ENCODE data around the gene ADGRF1.
A peak's percentile ranks its signal among the peaks of the same experiment; 100 is the strongest.

ADGRF1 gene

DNA sequence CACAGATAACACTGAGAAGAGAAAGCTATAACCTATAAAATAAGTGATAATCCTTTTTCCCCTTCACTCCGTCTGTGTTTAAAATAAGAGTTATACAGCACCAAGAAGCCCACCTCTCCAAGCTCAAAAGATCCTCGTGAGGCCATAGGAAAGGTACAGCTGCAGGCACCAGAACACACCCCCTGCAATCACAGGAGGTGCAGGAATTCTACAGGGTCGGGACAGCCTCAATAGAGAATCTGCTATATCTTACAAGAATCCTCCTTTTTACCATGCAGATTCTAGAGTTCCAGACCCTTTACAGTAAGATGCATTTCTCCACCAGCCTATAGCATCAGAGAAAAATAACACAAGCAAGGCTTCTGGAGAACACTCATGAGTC lies 5.0 kb upstream of the ADGRF1 start:
- H2AK5ac ChIP-seq (ENCODE audit: low read length, severe bottlenecking) = peak overlapping the region; percentile 9
- no peak overlapping the region for H2AFZ ChIP-seq (ENCODE audit: low read depth, low read length)
- 78% methylated on average over 3 of the region's 3 CpGs for WGBS
- no peak overlapping the region for H2BK15ac ChIP-seq (ENCODE audit: low read depth, poor library complexity, severe bottlenecking)
- no peak overlapping the region for H3K14ac ChIP-seq (ENCODE audit: low read length in 2 of 2)
- no peaks in the 10 kb centered on the region for H3K36me3 ChIP-seq (ENCODE audit: control insufficient read depth in 1 of 2, insufficient read depth in 2 of 2, low read depth in 1 of 2, low read length in 2 of 2)
- H3K9me3 ChIP-seq (ENCODE audit: control insufficient read depth, low read length) = no peaks in the 10 kb centered on the region
- H3K79me1 ChIP-seq (replicated peaks; ENCODE audit: low read length, poor library complexity, severe bottlenecking) = no peaks in the 10 kb centered on the region
- no peak overlapping the region for H3K4ac ChIP-seq (ENCODE audit: low read depth in 1 of 2, low read length in 2 of 2)
- H2BK120ac ChIP-seq (ENCODE audit: low read depth, low read length) = peak overlapping the region; percentile 56
- H2BK12ac ChIP-seq (ENCODE audit: low read length in 2 of 2) = peak overlapping the region; percentile 6 to 29
- no peak for DNase-seq
- H3K27ac ChIP-seq (ENCODE audit: low read length, poor library complexity, severe bottlenecking) = no peak overlapping the region
- no peak overlapping the region for H4K91ac ChIP-seq (ENCODE audit: low read length)
- no peak overlapping the region for H3K9ac ChIP-seq (ENCODE audit: low read length)
- peaks cover 4% of the 10 kb centered on the region for H3K4me1 ChIP-seq (ENCODE audit: control insufficient read depth, insufficient read depth, low read depth, low read length)
- H3K27me3 ChIP-seq (ENCODE audit: control insufficient read depth in 1 of 2, insufficient read depth in 1 of 2, low read length in 2 of 2) = peaks cover 0 to 8% of the 10 kb centered on the region in 2 experiments
- H2BK5ac ChIP-seq (ENCODE audit: low read depth, low read length, poor library complexity, severe bottlenecking) = no peak overlapping the region
- H3K23ac ChIP-seq (ENCODE audit: low read length in 2 of 2) = no peak overlapping the region
- H3K18ac ChIP-seq (ENCODE audit: low read depth in 1 of 2, low read length in 2 of 2) = peak overlapping the region; percentile 57 to 67
- no peak overlapping the region for H4K8ac ChIP-seq (ENCODE audit: low read length)
- no peak overlapping the region for H3K4me2 ChIP-seq (ENCODE audit: low read length, poor library complexity, severe bottlenecking)
- H3K4me3 ChIP-seq (ENCODE audit: insufficient read depth in 1 of 2, low read depth in 1 of 2, low read length in 2 of 2) = no peak overlapping the region

DNA sequence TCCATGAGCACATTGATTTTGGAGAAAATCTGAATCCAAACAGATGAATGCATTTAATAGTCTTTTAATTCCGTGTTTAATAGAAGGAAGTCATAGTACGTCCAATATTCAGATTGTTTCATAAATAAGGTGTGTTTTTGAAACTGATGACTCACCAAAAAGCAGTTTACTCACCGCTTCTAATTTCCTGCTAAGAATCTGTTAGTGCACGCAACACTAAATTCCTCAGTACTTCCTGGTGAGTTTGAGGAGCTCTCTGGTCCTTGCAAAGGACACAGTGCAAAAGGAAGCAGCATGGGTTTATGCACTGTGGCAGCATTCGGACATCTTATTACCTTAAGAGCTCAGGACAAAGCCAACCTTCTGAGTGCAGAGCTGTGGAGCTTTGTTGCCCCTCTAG lies 2.3 kb upstream of the ADGRF1 start:
- peak overlapping the region in 1 of 2 experiments; percentile 60 for H3K18ac ChIP-seq (ENCODE audit: low read depth in 1 of 2, low read length in 2 of 2)
- H3K4ac ChIP-seq (ENCODE audit: low read depth in 1 of 2, low read length in 2 of 2) = no peak overlapping the region
- H3K9me3 ChIP-seq (ENCODE audit: control insufficient read depth, low read length) = no peaks in the 10 kb centered on the region
- no peak overlapping the region for H2BK5ac ChIP-seq (ENCODE audit: low read depth, low read length, poor library complexity, severe bottlenecking)
- no peak overlapping the region for H3K27ac ChIP-seq (ENCODE audit: low read length, poor library complexity, severe bottlenecking)
- no peak overlapping the region for H4K8ac ChIP-seq (ENCODE audit: low read length)
- H2BK12ac ChIP-seq (ENCODE audit: low read length in 2 of 2) = no peak overlapping the region
- H3K36me3 ChIP-seq (ENCODE audit: control insufficient read depth in 1 of 2, insufficient read depth in 2 of 2, low read depth in 1 of 2, low read length in 2 of 2) = no peaks in the 10 kb centered on the region
- no peak overlapping the region for H2BK15ac ChIP-seq (ENCODE audit: low read depth, poor library complexity, severe bottlenecking)
- H3K14ac ChIP-seq (ENCODE audit: low read length in 2 of 2) = no peak overlapping the region
- no peak overlapping the region for H3K4me2 ChIP-seq (ENCODE audit: low read length, poor library complexity, severe bottlenecking)
- WGBS = 38% methylated on average over 2 of the region's 5 CpGs
- DNase-seq = peak; percentile 46
- no peak overlapping the region for H3K9ac ChIP-seq (ENCODE audit: low read length)
- no peak overlapping the region for H4K91ac ChIP-seq (ENCODE audit: low read length)
- H3K23ac ChIP-seq (ENCODE audit: low read length in 2 of 2) = no peak overlapping the region
- no peak overlapping the region for H2AFZ ChIP-seq (ENCODE audit: low read depth, low read length)
- H2BK120ac ChIP-seq (ENCODE audit: low read depth, low read length) = no peak overlapping the region
- H2AK5ac ChIP-seq (ENCODE audit: low read length, severe bottlenecking) = peak overlapping the region; percentile 7
- no peaks in the 10 kb centered on the region for H3K79me1 ChIP-seq (replicated peaks; ENCODE audit: low read length, poor library complexity, severe bottlenecking)
- no peak overlapping the region for H3K4me3 ChIP-seq (ENCODE audit: insufficient read depth in 1 of 2, low read depth in 1 of 2, low read length in 2 of 2)
- peaks cover 5% of the 10 kb centered on the region for H3K4me1 ChIP-seq (ENCODE audit: control insufficient read depth, insufficient read depth, low read depth, low read length)
- H3K27me3 ChIP-seq (ENCODE audit: control insufficient read depth in 1 of 2, insufficient read depth in 1 of 2, low read length in 2 of 2) = peaks cover 0 to 8% of the 10 kb centered on the region in 2 experiments

GRCh38 chr6:47043286-47043685 lies 1.2 kb upstream of the ADGRF1 start:
- Histone ChIP-seq H2BK120ac (ENCODE audit: low read depth, low read length) (no peak overlapping the region), H3K14ac (ENCODE audit: low read length in 2 of 2) (no peak overlapping the region)

DNA sequence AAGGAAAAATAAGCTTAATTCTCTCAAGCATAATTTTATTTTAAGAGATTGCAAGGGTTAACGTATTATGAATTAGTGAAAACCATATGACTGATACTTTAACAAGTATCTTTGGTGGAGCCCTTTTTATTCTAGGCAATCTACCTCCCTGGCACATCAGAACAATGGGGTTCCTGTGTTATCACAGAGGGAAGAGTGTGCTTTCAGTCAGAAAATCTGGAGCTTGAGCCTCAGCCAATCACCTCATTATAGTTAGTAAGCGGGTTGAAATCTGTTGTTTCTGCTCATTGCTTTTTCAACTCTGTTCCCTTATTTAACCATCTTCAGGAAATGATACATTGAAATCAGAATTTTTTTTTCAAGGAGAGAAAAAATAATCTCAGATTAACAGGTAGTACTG lies 391 bp downstream of the ADGRF1 start:
- no peak overlapping the region for H3K27ac ChIP-seq (ENCODE audit: low read length, poor library complexity, severe bottlenecking)
- no peak for DNase-seq
- H4K91ac ChIP-seq (ENCODE audit: low read length) = no peak overlapping the region
- H3K4me3 ChIP-seq (ENCODE audit: insufficient read depth in 1 of 2, low read depth in 1 of 2, low read length in 2 of 2) = no peak overlapping the region
- H2BK120ac ChIP-seq (ENCODE audit: low read depth, low read length) = no peak overlapping the region
- no peak overlapping the region for H4K8ac ChIP-seq (ENCODE audit: low read length)
- H3K36me3 ChIP-seq (ENCODE audit: control insufficient read depth in 1 of 2, insufficient read depth in 2 of 2, low read depth in 1 of 2, low read length in 2 of 2) = no peaks in the 10 kb centered on the region
- no peak overlapping the region for H3K4me2 ChIP-seq (ENCODE audit: low read length, poor library complexity, severe bottlenecking)
- H2AFZ ChIP-seq (ENCODE audit: low read depth, low read length) = no peak overlapping the region
- H3K14ac ChIP-seq (ENCODE audit: low read length in 2 of 2) = no peak overlapping the region
- no peak overlapping the region for H3K18ac ChIP-seq (ENCODE audit: low read depth in 1 of 2, low read length in 2 of 2)
- H2AK5ac ChIP-seq (ENCODE audit: low read length, severe bottlenecking) = no peak overlapping the region
- H3K79me1 ChIP-seq (replicated peaks; ENCODE audit: low read length, poor library complexity, severe bottlenecking) = no peaks in the 10 kb centered on the region
- H3K27me3 ChIP-seq (ENCODE audit: control insufficient read depth in 1 of 2, insufficient read depth in 1 of 2, low read length in 2 of 2) = peaks cover 0 to 5% of the 10 kb centered on the region in 2 experiments
- H3K9me3 ChIP-seq (ENCODE audit: control insufficient read depth, low read length) = no peaks in the 10 kb centered on the region
- H2BK5ac ChIP-seq (ENCODE audit: low read depth, low read length, poor library complexity, severe bottlenecking) = no peak overlapping the region
- peaks cover 3% of the 10 kb centered on the region for H3K4me1 ChIP-seq (ENCODE audit: control insufficient read depth, insufficient read depth, low read depth, low read length)
- H2BK12ac ChIP-seq (ENCODE audit: low read length in 2 of 2) = no peak overlapping the region
- WGBS = no CpG with 5 or more reads among the region's 2 CpGs
- no peak overlapping the region for H2BK15ac ChIP-seq (ENCODE audit: low read depth, poor library complexity, severe bottlenecking)
- H3K23ac ChIP-seq (ENCODE audit: low read length in 2 of 2) = no peak overlapping the region
- H3K4ac ChIP-seq (ENCODE audit: low read depth in 1 of 2, low read length in 2 of 2) = no peak overlapping the region
- no peak overlapping the region for H3K9ac ChIP-seq (ENCODE audit: low read length)

More at GRCh38 chr6:47043286-47043685, 1.2 kb upstream of the ADGRF1 start:
- Histone ChIP-seq H3K4me2 (ENCODE audit: low read length, poor library complexity, severe bottlenecking) (no peak overlapping the region), H3K79me1 (replicated peaks; ENCODE audit: low read length, poor library complexity, severe bottlenecking) (no peaks in the 10 kb centered on the region), H4K91ac (ENCODE audit: low read length) (no peak overlapping the region), H4K8ac (ENCODE audit: low read length) (no peak overlapping the region), H3K27me3 (ENCODE audit: control insufficient read depth in 1 of 2, insufficient read depth in 1 of 2, low read length in 2 of 2) (peaks cover 0 to 5% of the 10 kb centered on the region in 2 experiments), H3K4me3 (ENCODE audit: insufficient read depth in 1 of 2, low read depth in 1 of 2, low read length in 2 of 2) (no peak overlapping the region), H2BK12ac (ENCODE audit: low read length in 2 of 2) (peak overlapping the region in 1 of 2 experiments; percentile 72), H3K4ac (ENCODE audit: low read depth in 1 of 2, low read length in 2 of 2) (no peak overlapping the region), H3K27ac (ENCODE audit: low read length, poor library complexity, severe bottlenecking) (peak overlapping the region; percentile 3), H3K9ac (ENCODE audit: low read length) (no peak overlapping the region), H3K18ac (ENCODE audit: low read depth in 1 of 2, low read length in 2 of 2) (no peak overlapping the region), H3K4me1 (ENCODE audit: control insufficient read depth, insufficient read depth, low read depth, low read length) (peaks cover 5% of the 10 kb centered on the region), H2BK15ac (ENCODE audit: low read depth, poor library complexity, severe bottlenecking) (no peak overlapping the region), H2BK5ac (ENCODE audit: low read depth, low read length, poor library complexity, severe bottlenecking) (no peak overlapping the region), H3K23ac (ENCODE audit: low read length in 2 of 2) (no peak overlapping the region), H2AK5ac (ENCODE audit: low read length, severe bottlenecking) (peak overlapping the region; percentile 14), H3K9me3 (ENCODE audit: control insufficient read depth, low read length) (no peaks in the 10 kb centered on the region), H3K36me3 (ENCODE audit: control insufficient read depth in 1 of 2, insufficient read depth in 2 of 2, low read depth in 1 of 2, low read length in 2 of 2) (no peaks in the 10 kb centered on the region), H2AFZ (ENCODE audit: low read depth, low read length) (no peak overlapping the region)
- whole genome bisulfite sequencing = 93% methylated on average over 1 of the region's 1 CpG
- DNase-seq = no peak
